ENCODE data around the gene SLC4A3.

SLC4A3 gene

DNA sequence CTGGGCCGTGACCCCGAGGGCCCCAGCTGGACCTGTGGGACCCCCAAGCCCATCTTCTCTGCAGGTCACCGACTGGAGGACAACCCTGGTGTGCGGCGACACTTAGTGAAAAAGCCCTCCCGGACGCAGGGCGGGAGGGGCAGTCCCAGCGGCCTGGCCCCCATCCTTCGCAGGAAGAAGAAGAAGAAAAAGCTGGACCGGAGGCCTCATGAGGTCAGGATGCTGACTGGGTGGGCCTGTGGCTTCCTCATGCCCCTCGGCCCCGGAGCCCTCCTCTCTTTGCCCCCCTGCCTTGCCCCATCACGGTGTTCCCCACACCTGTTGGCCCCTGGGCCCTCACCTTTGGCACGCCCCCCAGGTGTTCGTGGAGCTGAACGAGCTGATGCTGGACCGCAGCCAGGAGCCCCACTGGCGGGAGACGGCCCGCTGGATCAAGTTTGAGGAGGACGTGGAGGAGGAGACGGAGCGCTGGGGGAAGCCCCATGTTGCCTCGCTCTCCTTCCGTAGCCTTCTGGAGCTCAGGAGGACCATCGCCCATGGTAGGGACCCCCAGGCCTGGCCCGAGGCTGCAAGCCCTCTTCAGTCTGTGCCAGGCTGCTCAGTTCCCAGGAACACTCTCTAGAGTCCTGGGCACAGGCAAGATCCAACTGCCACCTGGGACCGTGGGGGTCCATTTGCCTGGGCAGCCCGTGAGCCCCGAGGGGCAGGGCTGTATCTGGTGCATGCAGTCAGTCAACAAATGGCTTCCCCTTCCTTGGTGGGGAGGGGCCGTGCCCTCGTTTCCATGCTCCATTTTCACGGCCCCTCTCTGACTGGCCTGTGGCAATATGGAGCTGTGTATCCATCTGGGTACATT is 4.7 kb downstream of the SLC4A3 start:
- DNase-seq (ENCODE audit: low spot score): no peak

DNA sequence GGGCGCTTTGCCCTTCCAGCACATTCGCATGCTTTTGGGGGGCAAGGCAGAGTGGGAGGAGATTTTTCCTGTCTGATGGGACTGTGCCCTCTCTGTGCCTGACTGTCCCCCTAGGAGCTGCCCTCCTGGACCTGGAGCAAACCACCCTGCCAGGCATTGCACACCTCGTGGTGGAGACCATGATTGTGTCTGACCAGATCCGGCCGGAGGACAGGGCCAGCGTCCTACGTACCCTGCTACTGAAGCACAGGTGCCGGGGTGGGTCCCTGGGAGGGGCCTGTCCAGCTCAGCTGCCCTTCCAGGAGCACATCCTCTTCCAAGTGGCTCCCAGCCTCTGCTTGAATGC is 5.3 kb downstream of the SLC4A3 start:
- DNase-seq (ENCODE audit: low spot score): peak; percentile 11

DNA sequence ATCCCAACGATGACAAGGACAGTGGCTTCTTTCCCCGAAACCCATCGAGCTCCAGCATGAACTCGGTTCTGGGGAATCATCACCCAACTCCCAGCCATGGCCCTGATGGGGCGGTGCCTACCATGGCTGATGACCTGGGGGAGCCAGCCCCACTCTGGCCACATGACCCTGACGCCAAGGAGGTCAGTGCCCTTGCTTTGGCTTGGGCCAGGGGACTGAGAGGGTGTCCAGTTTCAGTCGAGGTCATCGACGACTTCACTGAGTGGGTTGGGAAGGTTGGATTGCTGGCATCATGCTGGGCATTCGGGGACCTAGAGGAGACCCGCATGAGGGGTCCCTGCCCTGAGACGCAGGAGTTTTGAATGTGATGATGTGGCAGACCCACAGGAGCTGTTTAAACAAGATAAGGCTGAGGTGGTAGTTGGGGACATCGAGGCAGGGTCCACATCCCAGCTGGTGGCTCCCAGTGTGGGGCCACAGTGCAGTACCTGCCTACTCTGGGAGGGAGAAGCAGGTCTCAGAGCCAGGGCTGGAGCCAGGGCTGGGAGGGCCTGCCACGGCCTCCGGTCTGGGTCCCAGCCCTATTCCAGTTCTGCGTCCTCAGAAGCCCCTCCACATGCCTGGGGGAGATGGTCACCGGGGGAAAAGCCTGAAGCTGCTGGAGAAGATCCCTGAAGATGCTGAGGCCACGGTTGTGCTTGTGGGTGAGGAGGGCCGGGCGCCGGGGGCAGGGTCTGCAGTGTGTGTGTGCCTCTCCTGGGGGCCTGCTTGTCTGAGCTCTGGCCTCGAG is 6.0 kb downstream of the SLC4A3 start:
- DNase-seq (ENCODE audit: low spot score): peak; percentile 4

GRCh38 chr2:219634171-219634940 is 6.9 kb downstream of the SLC4A3 start:
- DNase-seq (ENCODE audit: low spot score): no peak

DNA sequence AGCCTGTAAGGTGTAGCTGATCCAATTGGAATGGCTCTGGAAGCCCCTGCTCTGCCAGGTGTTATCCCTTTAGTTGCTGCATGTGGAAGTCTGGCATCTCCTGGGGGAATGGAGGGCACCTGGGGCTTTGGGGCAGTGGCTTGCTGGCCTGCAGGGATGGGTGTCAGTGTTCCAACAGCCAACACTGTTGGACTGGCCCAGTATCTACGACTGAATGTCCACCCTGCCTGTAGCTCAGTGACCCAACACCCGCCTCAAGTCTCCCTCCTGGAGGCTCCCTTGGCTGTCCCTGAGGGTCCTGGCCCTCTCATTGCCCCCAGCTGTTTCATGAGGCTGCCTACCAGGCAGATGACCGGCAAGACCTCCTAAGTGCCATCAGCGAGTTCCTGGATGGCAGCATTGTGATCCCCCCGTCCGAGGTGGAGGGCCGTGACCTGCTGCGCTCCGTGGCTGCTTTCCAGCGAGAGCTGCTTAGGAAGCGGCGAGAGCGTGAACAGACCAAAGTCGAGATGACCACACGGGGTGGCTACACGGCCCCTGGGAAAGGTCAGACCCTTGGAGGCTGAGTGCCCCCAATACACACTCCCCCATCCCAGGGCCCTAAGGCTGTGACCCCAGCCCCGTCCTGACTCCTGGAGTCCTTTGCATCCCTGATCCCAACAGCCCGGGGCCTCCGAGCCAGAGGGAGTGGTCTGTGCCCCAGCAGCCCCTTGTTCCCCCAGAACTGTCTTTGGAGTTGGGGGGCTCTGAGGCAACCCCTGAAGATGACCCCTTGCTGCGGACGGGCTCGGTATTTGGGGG is 7.7 kb downstream of the SLC4A3 start:
- no peak for DNase-seq (ENCODE audit: low spot score)

- no peak for DNase-seq (ENCODE audit: low spot score)
These were observed 8.9 kb downstream of the SLC4A3 start for GRCh38 chr2:219636144-219636915.

DNA sequence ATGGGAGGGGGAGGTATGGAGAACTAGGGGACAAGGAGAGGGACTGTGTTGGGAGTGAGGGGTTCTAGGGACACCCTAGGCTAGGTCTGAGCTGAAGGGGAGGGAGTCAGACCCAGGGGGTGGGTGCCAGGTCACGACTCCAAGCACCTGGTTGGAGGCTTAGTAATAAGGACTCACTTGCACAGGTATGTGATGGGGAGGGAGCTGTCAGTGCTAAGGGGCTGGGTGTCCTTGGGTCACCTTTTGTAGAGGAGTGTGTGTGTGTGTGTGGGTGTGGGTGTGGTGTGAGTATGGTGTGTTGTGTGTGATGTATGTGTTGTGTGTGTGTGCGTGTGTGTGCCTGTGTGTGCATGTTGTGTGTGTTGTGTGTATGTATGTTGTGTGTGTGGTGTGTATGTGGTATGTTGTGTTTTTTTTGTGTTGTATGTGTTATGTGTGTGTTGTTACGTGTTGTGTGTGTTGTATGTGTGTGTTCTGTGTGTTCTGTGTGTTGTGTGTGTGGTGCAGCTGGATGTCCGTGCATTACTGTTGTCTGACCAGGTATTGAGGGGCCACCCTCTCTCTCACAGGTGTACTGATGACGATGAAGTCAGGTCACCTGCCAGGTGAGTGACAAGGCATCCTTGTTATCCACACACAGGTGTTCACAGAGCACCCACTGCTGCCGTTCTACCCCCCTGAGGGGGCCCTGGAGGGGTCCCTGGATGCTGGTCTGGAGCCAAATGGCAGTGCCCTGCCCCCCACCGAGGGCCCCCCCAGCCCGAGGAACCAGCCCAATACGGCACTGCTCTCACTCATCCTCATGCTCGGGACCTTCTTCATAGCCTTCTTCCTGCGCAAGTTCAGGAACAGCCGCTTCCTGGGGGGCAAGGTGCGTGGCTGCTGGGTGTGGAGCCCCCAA is 9.8 kb downstream of the SLC4A3 start:
- DNase-seq (ENCODE audit: low spot score): no peak

- DNase-seq (ENCODE audit: low spot score): no peak
These were observed 10.4 kb downstream of the SLC4A3 start for GRCh38 chr2:219637842-219638185.

DNA sequence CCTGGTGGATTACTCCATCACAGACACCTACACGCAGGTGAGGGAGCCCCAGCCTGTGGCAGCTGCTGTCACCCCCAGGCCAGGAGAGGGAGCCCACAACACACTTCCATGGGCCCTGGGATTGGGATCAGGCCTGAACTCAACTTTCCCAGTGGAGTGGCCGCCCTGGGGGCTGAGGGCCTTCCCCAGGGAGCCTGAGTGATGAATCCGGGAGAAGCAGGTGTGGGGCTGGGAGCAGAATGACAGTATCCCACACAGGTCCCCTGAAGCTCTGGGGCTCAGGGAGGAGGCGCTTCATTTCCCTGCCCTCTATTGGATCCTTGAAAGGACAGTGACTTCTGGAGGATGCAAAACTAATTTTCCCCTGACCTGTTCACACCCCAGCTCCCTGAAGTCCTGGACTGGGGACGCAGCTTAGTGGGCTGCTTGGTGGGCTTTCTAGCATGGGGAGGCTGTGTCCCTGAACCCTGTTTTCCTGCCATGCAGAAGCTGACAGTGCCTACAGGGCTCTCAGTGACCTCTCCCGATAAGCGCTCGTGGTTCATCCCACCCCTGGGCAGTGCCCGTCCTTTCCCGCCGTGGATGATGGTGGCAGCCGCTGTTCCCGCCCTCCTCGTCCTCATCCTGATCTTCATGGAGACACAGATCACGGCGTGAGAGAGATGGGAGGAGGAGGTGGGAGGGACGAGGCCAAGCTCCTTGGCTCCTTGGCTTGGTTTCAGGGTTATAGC is 11.0 kb downstream of the SLC4A3 start:
- DNase-seq (ENCODE audit: low spot score): peak; percentile 75

DNA sequence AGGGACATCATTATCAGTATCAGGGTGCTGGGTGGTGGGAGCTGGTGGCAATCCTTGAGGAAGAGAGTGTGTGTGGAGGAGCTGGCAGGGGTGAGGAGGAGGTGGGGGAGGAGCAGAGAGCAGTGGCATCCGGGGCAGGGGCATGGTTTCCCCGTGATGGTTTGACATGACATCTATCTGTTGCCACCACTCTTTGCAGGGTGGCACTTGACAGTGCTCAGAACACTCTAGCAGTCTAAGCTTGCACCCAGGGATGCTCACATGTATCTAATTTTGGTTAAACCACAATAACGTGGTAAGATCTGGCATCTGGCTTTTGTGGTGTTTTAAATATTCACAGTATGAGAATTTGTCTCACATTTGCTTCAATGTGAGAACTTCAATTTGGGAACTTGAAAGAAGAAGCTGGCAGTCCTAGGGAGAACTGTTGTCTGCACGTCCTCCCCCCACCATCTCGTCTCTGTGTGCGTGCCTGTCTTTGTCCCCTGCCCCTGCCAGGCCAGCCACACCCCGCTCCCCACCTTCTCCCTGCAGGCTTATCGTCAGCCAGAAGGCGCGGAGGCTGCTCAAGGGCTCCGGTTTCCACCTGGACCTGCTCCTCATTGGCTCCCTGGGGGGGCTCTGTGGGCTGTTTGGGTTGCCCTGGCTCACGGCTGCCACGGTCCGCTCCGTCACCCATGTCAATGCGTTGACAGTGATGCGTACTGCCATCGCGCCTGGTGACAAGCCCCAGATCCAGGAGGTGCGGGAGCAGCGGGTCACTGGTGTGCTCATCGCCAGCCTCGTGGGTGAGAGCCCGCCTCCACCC is 11.7 kb downstream of the SLC4A3 start:
- no peak for DNase-seq (ENCODE audit: low spot score)

DNA sequence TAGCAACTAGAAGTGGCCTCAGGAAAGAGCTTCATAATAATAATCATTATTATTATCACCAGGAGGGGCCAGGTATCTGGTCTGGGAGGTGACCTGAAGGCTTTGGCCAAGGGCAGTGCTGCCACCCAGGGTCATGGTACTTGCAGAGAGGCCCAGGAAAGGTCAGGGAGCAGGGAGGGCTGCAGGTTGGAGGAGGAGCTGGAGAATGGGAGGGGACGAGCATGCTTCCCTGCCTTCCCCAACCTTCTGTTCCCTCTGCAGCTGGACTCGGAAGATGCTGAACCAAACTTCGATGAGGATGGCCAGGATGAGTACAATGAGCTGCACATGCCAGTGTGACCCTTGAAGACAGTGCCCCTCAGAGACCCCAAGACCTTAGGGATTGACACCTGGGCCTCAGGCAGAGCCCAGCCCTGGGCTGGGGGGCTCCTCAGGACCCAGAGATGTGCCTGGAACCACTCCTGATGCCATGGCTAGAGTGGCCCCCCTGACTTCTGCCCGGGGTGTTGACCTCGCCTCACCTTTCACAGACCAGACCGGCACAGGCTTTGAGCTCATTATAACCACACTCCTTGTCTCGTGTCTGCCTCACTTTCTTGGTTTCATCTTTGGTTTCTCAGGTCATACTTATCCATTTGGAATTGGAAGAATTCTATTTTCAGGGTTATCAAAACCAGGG is 14.1 kb downstream of the SLC4A3 start:
- DNase-seq (ENCODE audit: low spot score): no peak

DNA sequence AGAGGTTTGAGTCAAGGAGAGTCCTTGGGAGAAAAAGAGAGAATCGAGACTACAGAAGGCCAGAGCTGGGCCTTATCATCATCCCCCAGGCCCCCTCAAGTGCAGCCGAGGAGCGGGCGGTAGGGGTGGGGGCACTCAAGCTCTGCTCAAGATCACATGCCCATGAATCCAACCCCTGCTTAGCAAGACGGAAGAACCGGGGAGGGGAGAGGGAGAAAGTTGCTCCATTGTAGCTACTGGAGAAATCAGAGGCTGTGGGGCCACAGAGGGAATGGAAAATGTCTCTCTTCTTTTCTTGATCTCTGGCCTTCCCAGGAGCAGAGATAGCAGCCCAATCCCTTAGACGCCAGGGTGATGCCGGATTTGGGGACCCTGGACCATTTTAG is 14.6 kb downstream of the SLC4A3 start:
- no peak for DNase-seq (ENCODE audit: low spot score)

GRCh38 chr2:219642465-219643083 is 15.1 kb downstream of the SLC4A3 start:
- peak; percentile 99 for DNase-seq (ENCODE audit: low spot score)

DNA sequence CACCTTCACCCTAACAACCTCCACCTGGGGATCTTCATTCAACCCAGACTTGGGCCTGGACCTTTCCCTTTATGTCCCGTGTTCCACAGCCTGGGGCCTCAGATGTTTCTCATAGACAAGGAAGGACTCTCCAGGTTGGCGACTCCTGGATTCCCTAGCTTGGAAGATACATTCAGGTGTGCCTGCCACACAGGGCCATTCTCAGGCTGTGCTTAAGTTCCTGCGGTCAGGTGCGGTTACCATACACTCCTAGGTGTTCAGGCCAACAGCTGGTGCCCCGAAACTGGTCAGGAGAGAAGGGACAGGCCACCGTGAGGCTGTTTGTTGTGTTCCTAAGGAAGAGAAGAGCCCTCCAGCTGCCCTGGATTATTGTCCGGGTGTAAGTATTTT is 15.6 kb downstream of the SLC4A3 start:
- no peak for DNase-seq (ENCODE audit: low spot score)

- no peak for DNase-seq (ENCODE audit: low spot score)
These were observed 16.5 kb downstream of the SLC4A3 start for GRCh38 chr2:219643788-219644398.

GRCh38 chr2:219644801-219645480 is 17.5 kb downstream of the SLC4A3 start:
- no peak for DNase-seq (ENCODE audit: low spot score)

Measured in iPS-NIHi11 (cell line).